Glutamatergic neuron (in vitro differentiated cells): ENCODE measurements around the gene RBMS1. TPM values are rescaled to one million over a fixed set of nuclear protein-coding genes. Genes with fewer than 3 reads are reported as not detected.

ENCODE experiments used
- DNase-seq: peaks from one replicate; pipeline ENCODE4 v3.0.0; 2022
- H3K27ac Mint-ChIP-seq: one replicate; pipeline ENCODE4 v1.8.0; 2020; ENCODE audit warnings: mild to moderate bottlenecking, mixed read lengths, inconsistent platforms; ENCODE audit not compliant: unreplicated experiment
- H3K27me3 Mint-ChIP-seq: one replicate; pipeline ENCODE4 v1.8.0; 2020; ENCODE audit warnings: mild to moderate bottlenecking, moderate library complexity, mixed read lengths, inconsistent platforms; ENCODE audit not compliant: unreplicated experiment
- H3K36me3 Mint-ChIP-seq: one replicate; pipeline ENCODE4 v1.8.0; 2020; ENCODE audit warnings: mild to moderate bottlenecking, mixed read lengths, inconsistent platforms; ENCODE audit not compliant: unreplicated experiment
- H3K4me1 Mint-ChIP-seq: one replicate; pipeline ENCODE4 v1.8.0; 2020; ENCODE audit warnings: mild to moderate bottlenecking, low read depth, mixed read lengths, inconsistent platforms; ENCODE audit not compliant: unreplicated experiment
- H3K4me3 Mint-ChIP-seq: one replicate; pipeline ENCODE4 v1.8.0; 2020; ENCODE audit warnings: mild to moderate bottlenecking, mixed read lengths, inconsistent platforms; ENCODE audit not compliant: unreplicated experiment
- H3K9me3 Mint-ChIP-seq: one replicate; pipeline ENCODE4 v1.8.0; 2020; ENCODE audit warnings: mild to moderate bottlenecking, moderate library complexity, mixed read lengths, inconsistent platforms; ENCODE audit not compliant: unreplicated experiment
- total RNA-seq: library from RNA; stranded (reverse); fragmentation: NEBNext Ultra II Directional; extraction: Animal tissue kit (Norgen Biotek cat#: 25700); gene quantifications from one replicate; pipeline ENCODE4 v1.2.1, GENCODE V29; 2021; ENCODE audit not compliant: unreplicated experiment
- TF ChIP-seq, protein P1 (sequence below): fragments of 200-600 bp; sonication (generic); IDR thresholded peaks from one replicate; pipeline ENCODE4 v1.5.0; 2021; ENCODE audit not compliant: partially characterized antibody, unreplicated experiment

RBMS1 gene
- total RNA-seq, 1 donor from 2014 or later, result 142 TPM

GRCh38 chr2:160256507-160256906, 237.1 kb downstream of the RBMS1 start:
- no peak overlapping the region for H3K27ac Mint-ChIP-seq
- no peaks in the 10 kb centered on the region for H3K36me3 Mint-ChIP-seq
- H3K4me3 Mint-ChIP-seq, result no peak overlapping the region

DNA sequence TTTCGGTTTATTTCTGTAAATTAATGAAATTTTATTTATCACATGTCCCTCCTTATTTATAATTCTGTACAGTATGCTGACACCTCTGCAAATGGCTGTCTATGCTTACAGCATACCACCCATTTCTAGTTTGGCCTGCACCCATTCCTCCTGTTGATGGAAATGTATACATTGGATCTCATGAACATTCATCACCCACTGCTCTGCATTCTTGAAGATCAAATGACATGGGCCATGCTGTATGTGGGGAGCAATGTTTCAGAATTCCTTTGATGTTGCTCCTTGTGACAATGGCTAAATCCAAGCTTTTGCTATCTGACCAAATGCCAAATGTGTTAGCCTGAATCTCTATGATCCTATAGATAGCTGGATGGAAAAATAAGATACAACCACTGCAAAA, 238.2 kb downstream of the RBMS1 start:
- TF ChIP-seq, protein P1, sequence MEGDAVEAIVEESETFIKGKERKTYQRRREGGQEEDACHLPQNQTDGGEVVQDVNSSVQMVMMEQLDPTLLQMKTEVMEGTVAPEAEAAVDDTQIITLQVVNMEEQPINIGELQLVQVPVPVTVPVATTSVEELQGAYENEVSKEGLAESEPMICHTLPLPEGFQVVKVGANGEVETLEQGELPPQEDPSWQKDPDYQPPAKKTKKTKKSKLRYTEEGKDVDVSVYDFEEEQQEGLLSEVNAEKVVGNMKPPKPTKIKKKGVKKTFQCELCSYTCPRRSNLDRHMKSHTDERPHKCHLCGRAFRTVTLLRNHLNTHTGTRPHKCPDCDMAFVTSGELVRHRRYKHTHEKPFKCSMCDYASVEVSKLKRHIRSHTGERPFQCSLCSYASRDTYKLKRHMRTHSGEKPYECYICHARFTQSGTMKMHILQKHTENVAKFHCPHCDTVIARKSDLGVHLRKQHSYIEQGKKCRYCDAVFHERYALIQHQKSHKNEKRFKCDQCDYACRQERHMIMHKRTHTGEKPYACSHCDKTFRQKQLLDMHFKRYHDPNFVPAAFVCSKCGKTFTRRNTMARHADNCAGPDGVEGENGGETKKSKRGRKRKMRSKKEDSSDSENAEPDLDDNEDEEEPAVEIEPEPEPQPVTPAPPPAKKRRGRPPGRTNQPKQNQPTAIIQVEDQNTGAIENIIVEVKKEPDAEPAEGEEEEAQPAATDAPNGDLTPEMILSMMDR, result no peak
- peaks cover 4% of the 10 kb centered on the region for H3K9me3 Mint-ChIP-seq
- no peak for DNase-seq
- peaks cover 2% of the 10 kb centered on the region for H3K36me3 Mint-ChIP-seq
- peaks cover 2% of the 10 kb centered on the region for H3K27me3 Mint-ChIP-seq
- no peak overlapping the region for H3K27ac Mint-ChIP-seq
- no peak overlapping the region for H3K4me3 Mint-ChIP-seq
- H3K4me1 Mint-ChIP-seq, result peaks cover 1% of the 10 kb centered on the region

More at GRCh38 chr2:160256507-160256906, 237.1 kb downstream of the RBMS1 start:
- Mint-ChIP-seq H3K9me3 (peaks cover 1% of the 10 kb centered on the region), H3K27me3 (peaks cover 2% of the 10 kb centered on the region), H3K4me1 (peaks cover 10% of the 10 kb centered on the region)
- TF ChIP-seq, protein P1, result no peak
- no peak for DNase-seq

- Mint-ChIP-seq H3K4me1 (peaks cover 1% of the 10 kb centered on the region), H3K27me3 (peaks cover 2% of the 10 kb centered on the region), H3K4me3 (no peak overlapping the region), H3K27ac (no peak overlapping the region), H3K36me3 (peaks cover 5% of the 10 kb centered on the region), H3K9me3 (peaks cover 4% of the 10 kb centered on the region)
- TF ChIP-seq, protein P1, result no peak
- no peak for DNase-seq
These were observed 239.3 kb downstream of the RBMS1 start for GRCh38 chr2:160254189-160254762.

- DNase-seq, result no peak
- H3K9me3 Mint-ChIP-seq, result peaks cover 3% of the 10 kb centered on the region
These were observed 240.0 kb downstream of the RBMS1 start for GRCh38 chr2:160253440-160254188.

GRCh38 chr2:160252900-160253299, 240.7 kb downstream of the RBMS1 start:
- H3K27ac Mint-ChIP-seq, result no peak overlapping the region
- peaks cover 14% of the 10 kb centered on the region for H3K4me1 Mint-ChIP-seq
- no peak for DNase-seq
- H3K9me3 Mint-ChIP-seq, result peaks cover 3% of the 10 kb centered on the region
- peaks cover 5% of the 10 kb centered on the region for H3K36me3 Mint-ChIP-seq
- H3K4me3 Mint-ChIP-seq, result no peak overlapping the region
- TF ChIP-seq, protein P1, result no peak
- peaks cover 2% of the 10 kb centered on the region for H3K27me3 Mint-ChIP-seq

More at GRCh38 chr2:160253440-160254188, 240.0 kb downstream of the RBMS1 start:
- no peak overlapping the region for H3K4me3 Mint-ChIP-seq
- peaks cover 5% of the 10 kb centered on the region for H3K36me3 Mint-ChIP-seq
- H3K27ac Mint-ChIP-seq, result no peak overlapping the region
- TF ChIP-seq, protein P1, result no peak
- peaks cover 7% of the 10 kb centered on the region for H3K4me1 Mint-ChIP-seq
- peaks cover 2% of the 10 kb centered on the region for H3K27me3 Mint-ChIP-seq
